GM18499 (cell line): ENCODE measurements around the gene CEND1.

Experiments
- ATAC-seq: cut with Tn5 transposase; IDR thresholded peaks from one replicate; pipeline ENCODE4 v1.9.1; 2021; ENCODE audit warnings: moderate number of reproducible peaks; ENCODE audit not compliant: insufficient read depth, unreplicated experiment

Gene CEND1

GRCh38 chr11:815675-816432, 26.0 kb upstream of the CEND1 start:
- ATAC-seq = no peak

- no peak for ATAC-seq
Observed at GRCh38 chr11:813456-814096, 23.7 kb upstream of the CEND1 start.

DNA sequence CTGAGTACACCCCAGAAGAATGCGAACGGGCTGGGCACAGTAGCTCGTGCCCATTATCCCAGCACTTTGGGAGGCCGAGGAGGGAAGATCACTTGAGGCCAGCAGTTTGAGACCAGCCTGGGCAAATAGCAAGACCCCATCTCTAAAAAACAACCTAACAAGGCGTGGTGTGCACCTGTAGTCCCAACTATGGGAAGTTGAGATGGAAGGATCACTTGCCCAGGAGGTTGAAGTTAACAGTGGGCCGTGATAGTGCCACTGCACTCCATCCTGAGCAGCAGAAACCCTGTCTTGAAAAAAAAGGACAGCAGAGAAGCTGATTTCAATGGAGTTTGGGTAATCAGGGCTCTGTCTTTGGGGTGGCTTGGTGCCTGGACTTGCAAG, 23.2 kb upstream of the CEND1 start:
- ATAC-seq = no peak

DNA sequence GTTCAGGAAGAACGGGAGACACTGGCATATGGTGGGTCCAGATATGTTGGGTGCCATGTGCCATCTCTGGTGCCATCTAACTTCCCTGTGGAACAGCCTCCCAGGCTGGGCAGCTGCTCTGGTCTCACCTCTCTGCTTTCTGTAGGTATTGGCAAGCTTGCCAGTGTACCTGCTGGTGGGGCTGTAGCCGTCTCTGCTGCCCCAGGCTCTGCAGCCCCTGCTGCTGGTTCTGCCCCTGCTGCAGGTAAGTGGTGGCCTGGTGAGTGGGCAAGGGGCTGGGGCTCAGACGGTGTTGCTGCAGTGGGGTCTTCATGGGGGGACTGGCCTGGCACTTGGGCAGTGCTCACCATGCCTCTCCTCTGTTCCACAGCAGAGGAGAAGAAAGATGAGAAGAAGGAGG, 22.5 kb upstream of the CEND1 start:
- ATAC-seq = no peak

DNA sequence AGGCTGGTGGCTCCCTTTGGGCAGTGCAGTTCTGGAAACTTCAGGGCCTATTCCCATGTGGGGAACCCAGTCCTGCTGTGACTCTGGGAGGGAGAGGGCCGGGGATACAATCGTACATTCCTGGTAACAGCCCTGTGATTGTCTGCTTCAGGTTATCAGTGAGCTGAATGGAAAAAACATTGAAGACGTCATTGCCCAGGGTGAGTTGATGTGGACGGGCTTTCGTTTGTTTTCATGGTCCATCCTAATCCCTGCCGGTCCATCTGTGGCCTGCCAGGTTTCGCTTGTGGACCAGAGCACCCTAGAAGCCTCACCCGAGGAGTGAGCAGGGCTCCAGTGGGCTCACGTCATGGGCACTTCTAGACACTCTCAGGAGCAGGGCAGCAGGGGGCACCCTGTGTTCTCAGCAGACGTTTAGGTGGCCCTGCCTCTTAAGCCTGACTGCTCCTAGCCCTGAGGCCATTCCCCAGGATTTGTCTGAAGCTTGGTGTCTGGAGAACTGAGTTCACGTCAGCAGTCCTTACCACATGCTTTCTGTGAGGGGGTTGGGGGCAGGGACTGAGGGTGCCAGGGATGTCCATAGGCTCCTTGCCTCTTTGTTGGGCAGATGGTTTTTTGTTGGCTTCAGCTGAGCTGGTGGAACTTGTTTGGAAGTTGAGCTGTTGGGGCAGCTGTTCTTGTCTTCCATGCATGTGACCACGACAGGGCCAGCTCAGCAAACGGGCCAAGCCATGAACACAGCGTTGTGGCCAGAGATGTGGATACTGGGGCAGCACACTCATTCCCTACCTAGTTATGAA, 21.8 kb upstream of the CEND1 start:
- ATAC-seq = no peak

- ATAC-seq = no peak
Observed at GRCh38 chr11:810040-810567, 20.2 kb upstream of the CEND1 start.

- peak; percentile 40 for ATAC-seq
Observed at GRCh38 chr11:809287-810039, 19.6 kb upstream of the CEND1 start, which contains the start of gene RPLP2. RPLP2 (plus strand) TSS chr11:809967; CDS start chr11:810235, 268 bp downstream.

GRCh38 chr11:808427-809286, 18.8 kb upstream of the CEND1 start:
- ATAC-seq = peak; percentile 0

DNA sequence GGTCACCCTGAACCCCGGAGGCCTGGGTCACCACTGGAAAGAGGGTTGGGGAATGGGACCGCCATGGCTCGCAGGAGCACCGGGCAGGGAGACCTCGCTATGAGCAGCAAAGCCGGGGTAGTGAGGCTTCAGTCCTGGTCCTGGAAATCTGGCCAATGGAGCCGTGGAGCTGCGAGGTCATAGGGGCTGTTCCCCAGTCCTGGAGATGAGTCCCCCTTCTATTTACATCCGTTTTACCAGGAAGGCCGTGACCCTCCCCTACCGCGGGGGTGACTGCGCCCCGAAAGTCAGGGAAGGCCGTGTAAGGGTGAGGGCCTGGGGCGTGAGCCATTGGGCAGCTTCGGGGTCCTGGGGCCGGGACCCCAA, 14.7 kb upstream of the CEND1 start:
- ATAC-seq = no peak

- no peak for ATAC-seq
Observed at GRCh38 chr11:803770-804598, 14.1 kb upstream of the CEND1 start.

GRCh38 chr11:803467-803742, 13.5 kb upstream of the CEND1 start:
- no peak for ATAC-seq

- ATAC-seq = no peak
Observed at GRCh38 chr11:802693-803466, 13.0 kb upstream of the CEND1 start.

DNA sequence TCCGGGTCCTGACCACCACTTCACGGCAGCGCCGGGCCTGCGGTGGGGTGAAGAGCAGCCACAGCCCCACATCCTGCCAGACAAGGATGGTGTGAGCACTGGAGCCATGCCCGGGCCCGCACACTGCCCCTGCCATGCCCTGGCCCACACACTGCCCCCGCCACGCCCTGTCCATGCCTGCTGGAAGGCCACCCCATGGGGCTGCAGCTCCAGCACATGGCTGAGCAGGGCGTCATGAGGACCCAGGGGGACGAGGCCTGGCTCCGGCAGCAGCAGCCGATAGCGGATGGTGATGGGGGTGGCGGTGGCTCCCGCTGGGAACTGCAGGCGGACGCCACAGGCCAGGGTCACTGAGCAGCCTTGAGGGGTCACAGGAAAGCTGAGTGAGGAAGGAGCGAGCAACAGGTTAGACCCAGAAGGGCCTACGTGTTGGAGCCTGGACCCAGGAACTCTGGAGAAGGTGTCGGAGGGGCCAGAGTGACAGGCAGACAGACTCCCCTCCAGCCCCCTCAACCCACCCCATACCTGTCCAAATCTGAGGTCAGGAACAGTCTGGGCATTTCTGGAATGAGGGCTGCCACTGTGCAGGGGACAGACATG, 12.2 kb upstream of the CEND1 start:
- no peak for ATAC-seq

DNA sequence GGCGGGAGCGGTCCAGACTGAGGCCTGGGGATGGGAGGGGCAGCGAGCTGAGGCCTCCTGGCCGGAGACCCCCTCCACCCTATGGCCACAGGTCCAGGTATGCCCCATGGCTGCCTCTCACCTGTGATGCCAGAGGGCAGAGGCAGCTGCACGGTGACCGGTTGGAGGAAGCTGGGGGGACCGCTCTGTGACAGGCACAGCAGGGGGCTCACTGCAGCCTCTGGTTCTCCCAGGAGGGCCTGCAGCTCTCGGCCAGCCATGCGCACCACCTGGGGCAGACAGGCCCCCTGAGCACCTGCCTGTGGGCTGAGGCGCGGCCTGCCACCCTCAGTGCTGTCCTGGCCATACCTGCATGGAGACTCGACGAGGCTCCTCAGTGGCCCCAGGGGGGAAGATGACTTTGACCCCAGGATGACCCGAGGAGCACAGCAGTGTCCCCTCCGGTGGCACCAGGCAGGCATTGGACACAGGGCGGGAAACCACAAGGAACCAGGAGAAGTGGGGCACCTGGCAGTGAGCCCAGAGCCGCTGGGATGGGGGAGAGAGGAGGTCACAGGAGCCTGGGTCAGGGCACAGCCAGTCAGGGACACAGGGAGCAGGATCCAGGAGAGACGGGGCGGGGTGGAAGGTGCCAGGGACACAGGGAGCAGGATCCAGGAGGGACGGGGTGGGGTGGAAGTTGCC, 11.3 kb upstream of the CEND1 start:
- ATAC-seq = no peak

DNA sequence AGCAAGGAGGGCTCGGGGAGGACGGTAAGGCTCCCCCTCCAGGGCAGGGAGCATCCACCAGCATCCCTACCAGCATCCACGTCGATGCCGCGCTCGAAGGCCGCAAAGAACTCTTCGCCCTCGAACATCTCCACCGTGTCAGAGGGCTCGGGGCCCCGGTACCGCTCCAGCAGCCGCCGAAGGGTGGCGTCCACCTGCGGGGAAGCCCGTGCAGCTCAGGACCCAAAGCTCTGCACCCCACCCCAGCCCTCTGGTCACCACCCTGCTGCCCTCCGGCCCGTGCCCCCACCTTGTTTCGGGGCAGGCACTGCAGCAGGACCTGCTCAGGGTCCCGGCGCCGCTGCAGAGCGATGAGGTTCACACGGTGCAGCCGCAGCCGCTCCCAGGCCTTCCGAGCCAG, 10.6 kb upstream of the CEND1 start:
- no peak for ATAC-seq

DNA sequence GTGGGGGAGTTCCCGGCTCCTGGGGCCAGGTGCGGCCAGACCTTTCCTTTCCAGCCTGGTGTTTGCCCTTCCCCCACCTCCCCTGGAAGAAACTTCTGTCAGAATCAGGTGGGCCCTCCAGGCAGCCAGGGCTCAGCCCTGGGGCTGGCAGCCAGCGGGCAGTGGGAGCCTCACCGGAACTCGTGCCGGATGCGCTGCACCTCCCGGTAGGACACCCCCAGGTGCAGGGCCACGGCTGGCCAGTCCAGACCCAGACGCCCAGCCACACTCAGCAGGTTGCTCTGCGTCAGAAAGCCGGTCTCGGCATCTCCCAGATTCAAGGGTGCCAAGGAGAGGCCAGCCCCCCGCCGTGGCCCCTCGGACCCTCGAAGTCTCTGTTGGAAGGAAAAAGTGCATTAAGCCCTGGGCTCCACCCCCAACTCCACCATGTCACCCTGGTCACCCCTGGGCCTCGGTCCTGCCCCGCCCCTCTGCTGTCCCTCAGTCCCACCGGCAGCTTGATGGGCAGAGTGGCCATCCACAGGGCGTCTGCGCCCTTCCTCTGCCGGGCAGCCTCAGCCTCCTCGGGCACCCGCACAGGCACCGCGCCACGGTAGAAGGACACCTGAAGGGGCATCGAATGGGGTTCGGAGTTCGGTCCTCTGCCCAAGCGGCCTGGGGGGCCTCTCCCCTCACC, 9.9 kb upstream of the CEND1 start:
- ATAC-seq = no peak
